HG03469 (cell line): ENCODE measurements around the gene CIITA.

Experiments
- ATAC-seq: cut with Tn5 transposase; IDR thresholded peaks from one replicate; pipeline ENCODE4 v1.9.1; 2021; ENCODE audit warnings: mild to moderate bottlenecking, moderate library complexity, moderate number of reproducible peaks; ENCODE audit not compliant: unreplicated experiment

The CIITA gene

GRCh38 chr16:10879681-10880589, 2.9 kb downstream of the CIITA start:
- ATAC-seq: no peak

DNA sequence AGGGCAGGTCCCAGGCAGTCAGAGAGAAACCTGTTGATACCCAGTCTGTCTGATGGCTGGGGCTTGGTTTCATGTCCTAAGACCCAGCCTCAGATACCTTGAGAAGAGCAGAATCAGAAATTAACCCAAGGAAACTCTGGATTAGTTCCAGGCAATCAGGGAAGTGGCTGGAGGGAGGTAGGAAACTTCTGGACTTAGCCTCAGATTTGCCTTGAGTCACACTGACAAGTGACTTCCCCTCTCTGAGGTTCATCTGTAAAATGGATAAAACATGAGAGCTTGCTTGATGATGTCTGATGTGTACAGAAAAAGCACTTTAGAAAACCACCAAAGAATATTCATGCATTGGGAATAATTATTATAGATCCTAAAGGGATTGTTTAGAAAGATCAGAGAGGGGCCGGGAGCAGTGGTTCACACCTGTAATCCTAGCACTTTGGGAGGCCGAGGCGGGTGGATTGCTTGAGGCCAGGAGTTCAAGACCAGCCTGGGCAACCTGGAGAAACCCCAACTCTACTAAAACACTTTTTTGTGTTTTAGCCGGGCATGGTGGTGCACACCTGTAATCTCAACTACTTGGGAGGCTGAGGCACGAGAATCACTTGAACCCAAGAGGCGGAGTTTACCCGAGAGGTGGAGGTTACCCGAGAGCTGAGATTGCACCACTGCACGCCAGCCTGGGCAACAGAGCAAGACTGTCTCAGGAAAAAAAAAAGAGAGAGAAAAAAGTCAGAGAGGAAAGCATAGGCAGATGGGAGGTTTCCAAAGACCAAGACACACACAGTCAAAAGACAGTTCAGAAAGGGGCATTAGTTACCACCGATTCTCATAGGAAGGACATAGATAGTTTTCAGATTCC, 3.8 kb downstream of the CIITA start:
- ATAC-seq: no peak

DNA sequence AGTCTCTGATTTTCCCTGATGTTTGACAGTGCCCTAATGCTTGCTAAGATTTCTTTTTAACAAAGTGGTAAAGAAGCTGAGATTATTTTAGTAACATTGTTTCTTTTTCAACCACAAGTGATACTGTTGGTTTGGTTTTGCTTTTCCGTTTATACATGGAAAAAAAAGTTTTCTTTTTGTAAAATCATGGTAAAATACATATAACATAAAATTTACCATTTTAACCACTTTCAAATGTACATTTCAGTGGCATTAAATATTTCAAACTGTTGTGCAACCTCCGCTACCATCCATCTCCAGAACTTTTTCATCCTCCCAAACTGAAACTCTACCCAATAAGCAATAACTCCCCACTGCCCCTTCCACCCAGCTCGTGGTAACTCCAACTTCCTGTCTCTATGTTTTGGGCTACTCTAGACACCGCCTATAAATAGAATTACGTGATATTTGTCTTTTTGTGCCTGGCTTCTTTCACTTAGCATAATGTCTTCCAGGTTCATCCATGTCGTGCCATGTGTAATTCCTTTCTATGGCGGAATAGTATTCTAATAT, 4.6 kb downstream of the CIITA start:
- ATAC-seq: no peak

DNA sequence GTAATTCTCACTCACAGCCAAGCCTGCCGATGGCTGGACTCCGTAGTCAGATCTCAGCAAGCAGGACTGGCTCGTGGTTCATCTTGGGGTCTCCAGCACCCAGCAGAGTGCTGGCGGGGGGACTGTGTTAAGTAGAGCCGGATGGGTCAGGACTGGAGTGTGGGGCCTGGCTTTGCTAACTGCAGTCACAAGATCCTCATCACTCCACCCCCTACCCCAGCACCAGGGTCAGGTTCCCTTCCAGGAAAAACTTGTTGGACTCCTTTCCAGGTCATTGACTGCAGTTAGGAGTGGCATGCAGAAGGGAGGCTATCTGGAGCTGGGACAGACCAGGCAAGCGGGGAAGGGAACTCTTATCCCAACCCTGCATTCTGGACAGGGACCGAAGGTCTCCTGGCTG, 6.0 kb downstream of the CIITA start:
- ATAC-seq: no peak

DNA sequence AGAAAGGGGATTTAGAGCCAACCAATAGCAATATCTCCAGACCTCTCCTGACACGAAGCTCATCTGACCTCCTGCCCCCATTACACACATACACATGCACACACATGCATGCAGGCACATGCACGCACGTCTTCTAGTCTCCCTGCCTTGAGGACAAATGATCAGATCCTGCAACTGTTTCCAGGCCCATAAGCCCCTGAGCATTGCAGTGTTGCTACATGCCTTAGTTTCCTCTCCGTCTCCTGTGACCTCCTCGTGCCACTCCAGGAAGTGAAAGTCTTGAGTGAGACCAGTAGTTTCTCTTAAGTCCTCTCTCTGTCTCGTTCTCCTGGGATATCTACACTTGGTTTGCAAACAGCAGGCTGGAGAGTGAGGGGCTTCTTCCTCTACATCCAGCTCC, 8.2 kb downstream of the CIITA start:
- no peak for ATAC-seq

- ATAC-seq: no peak
These were observed 11.4 kb downstream of the CIITA start for GRCh38 chr16:10888320-10888937.

GRCh38 chr16:10889855-10890254, 12.9 kb downstream of the CIITA start:
- ATAC-seq: no peak

GRCh38 chr16:10892782-10893318, 15.8 kb downstream of the CIITA start:
- ATAC-seq: no peak

- ATAC-seq: no peak
These were observed 18.3 kb downstream of the CIITA start for GRCh38 chr16:10895053-10895946.

- no peak for ATAC-seq
These were observed 19.2 kb downstream of the CIITA start for GRCh38 chr16:10896165-10896564.

DNA sequence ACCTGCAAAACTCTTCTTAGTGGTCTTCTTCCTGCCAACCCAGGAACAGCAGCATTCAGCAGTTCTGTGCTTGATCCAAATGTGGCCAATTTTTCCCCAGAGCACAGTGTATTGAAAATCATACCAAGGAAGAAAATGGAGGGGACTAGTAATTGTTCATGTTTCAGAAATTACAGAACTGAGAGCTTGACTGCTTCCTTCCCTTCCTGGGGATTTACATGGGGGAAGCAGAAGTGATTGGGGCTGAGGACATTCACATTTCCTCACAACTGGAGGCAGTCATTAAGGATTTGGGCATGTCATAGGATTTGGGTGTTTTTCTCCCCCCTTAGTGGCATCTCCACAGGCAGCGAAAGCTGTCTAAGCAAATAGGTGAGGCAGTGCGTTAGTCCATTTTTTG, 19.7 kb downstream of the CIITA start:
- no peak for ATAC-seq

- ATAC-seq: no peak
These were observed 20.1 kb downstream of the CIITA start for GRCh38 chr16:10897134-10897533.

GRCh38 chr16:10902999-10903398, 26.0 kb downstream of the CIITA start:
- ATAC-seq: no peak

GRCh38 chr16:10906482-10906881, 29.5 kb downstream of the CIITA start:
- ATAC-seq: no peak

DNA sequence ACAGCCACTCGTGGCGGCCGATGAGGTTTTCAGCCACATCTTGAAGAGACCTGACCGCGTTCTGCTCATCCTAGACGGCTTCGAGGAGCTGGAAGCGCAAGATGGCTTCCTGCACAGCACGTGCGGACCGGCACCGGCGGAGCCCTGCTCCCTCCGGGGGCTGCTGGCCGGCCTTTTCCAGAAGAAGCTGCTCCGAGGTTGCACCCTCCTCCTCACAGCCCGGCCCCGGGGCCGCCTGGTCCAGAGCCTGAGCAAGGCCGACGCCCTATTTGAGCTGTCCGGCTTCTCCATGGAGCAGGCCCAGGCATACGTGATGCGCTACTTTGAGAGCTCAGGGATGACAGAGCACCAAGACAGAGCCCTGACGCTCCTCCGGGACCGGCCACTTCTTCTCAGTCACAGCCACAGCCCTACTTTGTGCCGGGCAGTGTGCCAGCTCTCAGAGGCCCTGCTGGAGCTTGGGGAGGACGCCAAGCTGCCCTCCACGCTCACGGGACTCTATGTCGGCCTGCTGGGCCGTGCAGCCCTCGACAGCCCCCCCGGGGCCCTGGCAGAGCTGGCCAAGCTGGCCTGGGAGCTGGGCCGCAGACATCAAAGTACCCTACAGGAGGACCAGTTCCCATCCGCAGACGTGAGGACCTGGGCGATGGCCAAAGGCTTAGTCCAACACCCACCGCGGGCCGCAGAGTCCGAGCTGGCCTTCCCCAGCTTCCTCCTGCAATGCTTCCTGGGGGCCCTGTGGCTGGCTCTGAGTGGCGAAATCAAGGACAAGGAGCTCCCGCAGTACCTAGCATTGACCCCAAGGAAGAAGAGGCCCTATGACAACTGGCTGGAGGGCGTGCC, 30.1 kb downstream of the CIITA start:
- no peak for ATAC-seq

- ATAC-seq: no peak
These were observed 30.7 kb downstream of the CIITA start for GRCh38 chr16:10907757-10908045.

GRCh38 chr16:10911267-10911666, 34.3 kb downstream of the CIITA start:
- no peak for ATAC-seq

DNA sequence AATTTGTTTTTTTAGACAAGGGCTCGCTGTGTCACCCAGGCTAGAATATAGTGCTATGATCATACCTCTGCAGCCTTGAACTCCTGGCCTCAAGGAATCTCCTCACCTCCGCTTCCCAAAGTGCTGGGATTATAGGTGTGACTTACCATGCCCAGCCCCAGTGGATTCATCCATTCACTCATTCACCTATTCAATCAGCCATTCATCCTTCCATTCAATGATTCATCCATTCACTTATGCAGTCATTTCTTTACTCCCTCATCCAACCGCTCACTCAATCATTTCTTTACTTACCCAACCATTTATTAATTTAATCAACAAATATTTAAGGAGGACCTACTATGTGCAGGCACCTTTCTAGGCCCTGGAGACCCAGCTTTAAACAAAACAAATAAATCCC, 39.5 kb downstream of the CIITA start:
- no peak for ATAC-seq

- no peak for ATAC-seq
These were observed 41.4 kb downstream of the CIITA start for GRCh38 chr16:10918294-10919002.
